ENCODE measurements around the gene TRPM1. TPM values are rescaled to one million over a fixed set of nuclear protein-coding genes. Genes with fewer than 3 reads are reported as not detected.

Gene TRPM1
- total RNA-seq, 1 donor from 2014 or later: not detected

DNA sequence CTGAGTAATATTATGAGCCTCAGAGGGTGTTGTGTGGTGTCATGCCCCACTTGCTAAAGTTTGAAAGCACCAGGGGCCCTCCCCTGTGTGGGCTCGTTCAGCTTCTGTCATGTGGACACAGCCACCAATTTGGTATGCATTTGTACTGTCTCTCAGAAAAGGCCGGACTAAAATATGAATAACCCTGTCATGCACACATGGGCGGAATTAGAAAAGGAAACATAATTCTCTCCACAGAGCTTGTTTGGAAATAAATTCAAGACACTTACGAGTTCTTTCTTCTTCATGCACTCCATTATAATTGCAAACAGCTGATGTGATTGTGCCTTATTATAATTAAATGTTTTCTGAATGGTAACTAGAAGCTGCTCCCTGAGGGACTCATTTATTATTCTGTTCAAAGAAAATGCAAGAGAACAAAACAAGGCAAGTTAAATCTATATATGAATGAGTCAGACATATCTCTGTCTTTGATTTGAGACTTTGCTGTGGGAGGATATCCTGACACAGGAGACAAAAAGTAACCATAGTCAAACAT is 39.1 kb downstream of the TRPM1 start:
- Histone ChIP-seq H3K9ac (ENCODE audit: low read length) (no peak overlapping the region), H4K20me1 (ENCODE audit: insufficient read depth, low read length) (no peaks in the 10 kb centered on the region), H2AFZ (ENCODE audit: low read depth, low read length) (peak overlapping the region; percentile 10), H3K4me2 (ENCODE audit: low read length) (peak overlapping the region; percentile 22), H3K27me3 (ENCODE audit: insufficient read depth, low read length) (no peaks in the 10 kb centered on the region), H3K4me1 (ENCODE audit: insufficient read depth, low read length) (no peaks in the 10 kb centered on the region), H3K4me3 (ENCODE audit: insufficient read depth, low read depth, low read length) (no peak overlapping the region), H3K79me2 (ENCODE audit: insufficient read depth, low read length) (no peaks in the 10 kb centered on the region), H3K9me3 (ENCODE audit: insufficient read depth, low read depth, low read length) (no peaks in the 10 kb centered on the region), H3K27ac (ENCODE audit: low read depth, low read length) (no peak overlapping the region), H3K36me3 (ENCODE audit: insufficient read depth, low read length) (no peaks in the 10 kb centered on the region)
- no peak for TF ChIP-seq EZH2 (IDR thresholded peaks at IDR 0.05; ENCODE audit: insufficient read depth, low read length)
- TF ChIP-seq, protein P1, sequence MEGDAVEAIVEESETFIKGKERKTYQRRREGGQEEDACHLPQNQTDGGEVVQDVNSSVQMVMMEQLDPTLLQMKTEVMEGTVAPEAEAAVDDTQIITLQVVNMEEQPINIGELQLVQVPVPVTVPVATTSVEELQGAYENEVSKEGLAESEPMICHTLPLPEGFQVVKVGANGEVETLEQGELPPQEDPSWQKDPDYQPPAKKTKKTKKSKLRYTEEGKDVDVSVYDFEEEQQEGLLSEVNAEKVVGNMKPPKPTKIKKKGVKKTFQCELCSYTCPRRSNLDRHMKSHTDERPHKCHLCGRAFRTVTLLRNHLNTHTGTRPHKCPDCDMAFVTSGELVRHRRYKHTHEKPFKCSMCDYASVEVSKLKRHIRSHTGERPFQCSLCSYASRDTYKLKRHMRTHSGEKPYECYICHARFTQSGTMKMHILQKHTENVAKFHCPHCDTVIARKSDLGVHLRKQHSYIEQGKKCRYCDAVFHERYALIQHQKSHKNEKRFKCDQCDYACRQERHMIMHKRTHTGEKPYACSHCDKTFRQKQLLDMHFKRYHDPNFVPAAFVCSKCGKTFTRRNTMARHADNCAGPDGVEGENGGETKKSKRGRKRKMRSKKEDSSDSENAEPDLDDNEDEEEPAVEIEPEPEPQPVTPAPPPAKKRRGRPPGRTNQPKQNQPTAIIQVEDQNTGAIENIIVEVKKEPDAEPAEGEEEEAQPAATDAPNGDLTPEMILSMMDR (IDR thresholded peaks at IDR 0.05; ENCODE audit: insufficient read depth, low read depth, low read length): no peak
- Mint-ChIP-seq H3K4me1 (ENCODE audit: low read depth, unreplicated experiment) (peaks cover 4% of the 10 kb centered on the region), H3K4me3 (ENCODE audit: unreplicated experiment) (no peak overlapping the region), H3K27me3 (ENCODE audit: low read depth, unreplicated experiment) (peaks cover 10% of the 10 kb centered on the region), H3K36me3 (ENCODE audit: low read depth, unreplicated experiment) (no peaks in the 10 kb centered on the region), H3K27ac (ENCODE audit: unreplicated experiment) (no peak overlapping the region), H3K9me3 (ENCODE audit: unreplicated experiment) (no peaks in the 10 kb centered on the region)
- no peak for DNase-seq (ENCODE audit: low read depth)
- no peak for FAIRE-seq

DNA sequence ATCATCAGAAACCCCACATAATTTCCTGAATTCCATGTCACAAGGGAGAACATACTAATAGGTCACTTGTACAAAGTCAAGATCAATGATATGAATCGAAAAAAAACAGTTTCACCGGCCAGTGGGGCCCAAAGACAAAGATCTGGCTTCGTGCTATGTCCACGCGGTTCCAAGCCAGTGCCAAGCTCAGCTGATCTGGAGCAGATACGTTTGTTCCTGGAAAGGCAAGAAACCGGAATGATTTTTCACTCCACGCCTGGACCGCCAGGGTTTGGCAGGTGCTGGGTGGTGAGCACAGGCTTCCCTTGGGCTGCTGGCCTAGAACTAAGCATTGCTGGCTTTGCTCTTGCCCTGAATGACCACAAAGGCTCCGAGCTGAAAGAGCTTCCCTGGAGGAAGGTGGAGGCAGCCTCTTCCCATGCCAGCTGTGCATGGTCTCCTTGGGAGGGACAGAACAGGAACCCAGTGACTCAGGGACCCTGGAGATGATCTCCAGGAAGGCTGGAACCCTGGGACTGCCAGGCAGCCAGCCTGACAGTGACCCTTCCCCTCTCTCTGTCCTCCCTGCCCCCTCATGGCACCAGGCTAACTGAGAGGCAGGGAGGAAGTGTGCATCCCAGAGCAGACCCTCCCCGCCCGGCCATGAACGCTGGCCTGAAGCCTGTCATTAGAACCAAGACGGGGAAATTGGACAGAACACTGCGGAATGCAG is 40.9 kb downstream of the TRPM1 start:
- Mint-ChIP-seq H3K27ac (ENCODE audit: unreplicated experiment) (no peak overlapping the region), H3K9me3 (ENCODE audit: unreplicated experiment) (peaks cover 8% of the 10 kb centered on the region), H3K27me3 (ENCODE audit: low read depth, unreplicated experiment) (peaks cover 10% of the 10 kb centered on the region), H3K4me1 (ENCODE audit: low read depth, unreplicated experiment) (peaks cover 4% of the 10 kb centered on the region), H3K4me3 (ENCODE audit: unreplicated experiment) (no peak overlapping the region), H3K36me3 (ENCODE audit: low read depth, unreplicated experiment) (no peaks in the 10 kb centered on the region)
- Histone ChIP-seq H3K9me3 (ENCODE audit: insufficient read depth, low read depth, low read length) (no peaks in the 10 kb centered on the region), H3K36me3 (ENCODE audit: insufficient read depth, low read length) (no peaks in the 10 kb centered on the region), H2AFZ (ENCODE audit: low read depth, low read length) (no peak overlapping the region), H3K27ac (ENCODE audit: low read depth, low read length) (no peak overlapping the region), H4K20me1 (ENCODE audit: insufficient read depth, low read length) (no peaks in the 10 kb centered on the region), H3K4me3 (ENCODE audit: insufficient read depth, low read depth, low read length) (no peak overlapping the region), H3K79me2 (ENCODE audit: insufficient read depth, low read length) (no peaks in the 10 kb centered on the region), H3K4me2 (ENCODE audit: low read length) (no peak overlapping the region), H3K4me1 (ENCODE audit: insufficient read depth, low read length) (no peaks in the 10 kb centered on the region), H3K27me3 (ENCODE audit: insufficient read depth, low read length) (no peaks in the 10 kb centered on the region), H3K9ac (ENCODE audit: low read length) (no peak overlapping the region)
- no peak for TF ChIP-seq EZH2 (IDR thresholded peaks at IDR 0.05; ENCODE audit: insufficient read depth, low read length)
- TF ChIP-seq, protein P1 (IDR thresholded peaks at IDR 0.05; ENCODE audit: insufficient read depth, low read depth, low read length): no peak
- DNase-seq (ENCODE audit: low read depth): no peak
- no peak for FAIRE-seq

All from astrocyte (in vitro differentiated cells and primary cell).